ENCODE data around the gene CDC25A.

Gene CDC25A

DNA sequence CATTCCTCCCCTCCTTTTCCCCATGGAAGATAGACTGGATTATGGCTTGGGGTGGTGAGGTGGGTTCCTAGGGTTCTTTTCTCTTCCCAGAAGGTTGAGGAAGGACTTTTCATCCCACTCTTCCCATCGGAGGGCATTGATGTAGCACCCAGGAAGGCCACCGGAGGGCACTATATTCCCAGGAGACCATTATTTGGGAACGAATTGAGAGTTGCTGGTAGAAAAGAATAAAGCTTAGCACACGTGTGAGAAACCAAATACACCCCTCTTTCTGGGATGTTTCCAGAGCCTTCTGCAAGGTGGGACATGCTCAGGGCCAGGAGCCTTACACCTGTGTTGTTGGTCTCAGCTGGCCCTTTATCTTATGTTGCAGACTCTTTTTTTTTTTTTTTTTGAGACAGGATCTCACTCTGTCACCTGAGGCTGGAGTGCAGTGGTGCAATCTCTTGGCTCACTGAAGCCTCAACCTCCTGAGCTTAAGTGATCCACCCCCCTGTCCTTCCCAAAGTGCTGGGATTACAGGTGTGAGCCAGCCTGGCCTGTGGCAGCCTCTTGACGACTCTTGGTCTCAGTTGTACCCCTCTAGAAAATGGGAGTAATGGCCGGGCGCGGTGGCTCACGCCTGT, 6.3 kb upstream of the CDC25A start:
- no peak for DNase-seq (ENCODE audit: low read depth in 2 of 2)

DNA sequence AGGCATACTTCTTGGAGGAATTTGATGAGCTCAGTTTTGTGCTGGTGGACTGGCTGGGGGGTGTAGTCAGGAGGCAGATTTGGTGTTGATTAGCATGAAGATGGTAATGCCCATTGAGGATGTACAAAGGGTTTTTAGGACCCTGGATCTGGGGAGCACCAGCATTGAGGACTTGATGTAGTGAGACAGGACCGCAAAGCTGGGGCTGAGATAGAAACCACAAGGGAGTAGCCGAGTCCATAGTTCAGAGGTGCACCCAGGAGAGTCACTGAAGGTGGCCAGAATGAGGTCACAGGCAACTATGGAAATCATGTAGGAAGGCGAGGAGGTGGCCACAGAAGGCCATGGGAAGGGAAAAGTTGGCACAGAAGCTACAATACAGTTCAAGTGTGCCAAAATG, 2.7 kb upstream of the CDC25A start:
- DNase-seq (ENCODE audit: low read depth in 2 of 2), result no peak

DNA sequence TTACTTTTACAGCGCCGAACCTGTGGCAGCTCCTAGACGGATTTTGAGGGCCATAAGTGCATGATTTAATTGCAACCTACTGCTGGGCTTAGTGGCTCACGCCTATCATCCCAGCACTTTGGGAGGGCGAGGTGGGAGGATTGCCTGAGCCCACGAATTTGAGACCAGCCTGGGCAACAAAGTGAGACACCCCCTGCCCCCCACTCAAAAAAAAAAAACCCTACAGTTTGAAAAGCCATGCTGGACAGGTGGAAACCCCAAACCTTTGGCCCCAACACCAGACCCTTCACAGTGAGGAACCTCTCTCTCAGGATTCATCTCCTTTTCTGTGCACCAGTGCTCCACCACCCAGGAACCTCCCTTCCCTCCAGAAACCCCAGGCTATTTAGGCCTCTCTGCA, 1.1 kb upstream of the CDC25A start:
- DNase-seq (ENCODE audit: low read depth in 2 of 2), result no peak

DNA sequence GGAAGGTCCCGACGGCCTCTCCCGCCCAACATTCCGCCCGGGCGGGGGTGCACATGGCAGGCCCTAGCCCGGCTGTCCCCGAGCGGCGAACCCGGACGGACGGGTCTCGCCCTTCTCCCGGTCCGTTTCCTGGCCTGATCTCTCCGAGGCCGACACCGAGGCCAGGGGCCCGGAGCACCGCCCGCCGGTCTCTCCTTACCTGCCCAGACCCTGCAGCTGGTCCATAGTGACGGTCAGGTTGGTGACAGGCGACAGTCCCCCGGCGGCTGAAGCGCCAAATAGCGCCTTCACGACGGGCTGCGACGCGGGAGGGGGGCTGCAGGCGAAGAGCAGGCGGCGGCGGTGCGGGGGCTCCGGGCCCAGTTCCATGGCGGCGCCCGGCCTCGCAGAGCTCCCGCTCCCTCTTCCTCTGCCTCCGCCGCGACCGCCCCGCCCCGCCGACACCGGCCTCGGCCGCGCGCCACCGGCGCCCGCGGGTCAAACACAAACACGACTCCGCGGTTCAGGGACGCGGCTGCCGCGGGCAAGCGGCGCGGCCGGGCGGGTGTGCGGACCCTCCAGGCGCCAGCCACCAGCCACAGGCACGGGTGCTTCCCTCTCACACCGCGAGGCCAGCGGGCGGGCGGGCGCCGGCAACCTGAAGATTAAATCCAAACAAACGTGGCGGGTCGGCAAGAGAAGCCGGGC, 495 bp downstream of the CDC25A start:
- DNase-seq (ENCODE audit: low read depth in 2 of 2), result no peak

DNA sequence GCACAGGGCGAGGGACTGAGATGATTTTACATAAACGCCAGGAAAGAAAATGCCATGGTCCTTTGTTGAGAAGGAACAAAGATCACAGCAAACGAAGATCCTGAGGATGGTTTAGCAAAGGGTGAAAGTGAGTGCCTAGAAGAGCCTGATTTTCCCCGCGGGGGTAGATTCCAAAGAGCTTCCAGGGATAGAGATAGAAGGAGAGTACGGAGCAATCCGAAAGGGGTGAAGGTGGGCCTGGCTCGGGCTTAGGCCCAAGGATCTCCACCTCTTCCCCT, 977 bp downstream of the CDC25A start:
- no peak for DNase-seq (ENCODE audit: low read depth in 2 of 2)

DNA sequence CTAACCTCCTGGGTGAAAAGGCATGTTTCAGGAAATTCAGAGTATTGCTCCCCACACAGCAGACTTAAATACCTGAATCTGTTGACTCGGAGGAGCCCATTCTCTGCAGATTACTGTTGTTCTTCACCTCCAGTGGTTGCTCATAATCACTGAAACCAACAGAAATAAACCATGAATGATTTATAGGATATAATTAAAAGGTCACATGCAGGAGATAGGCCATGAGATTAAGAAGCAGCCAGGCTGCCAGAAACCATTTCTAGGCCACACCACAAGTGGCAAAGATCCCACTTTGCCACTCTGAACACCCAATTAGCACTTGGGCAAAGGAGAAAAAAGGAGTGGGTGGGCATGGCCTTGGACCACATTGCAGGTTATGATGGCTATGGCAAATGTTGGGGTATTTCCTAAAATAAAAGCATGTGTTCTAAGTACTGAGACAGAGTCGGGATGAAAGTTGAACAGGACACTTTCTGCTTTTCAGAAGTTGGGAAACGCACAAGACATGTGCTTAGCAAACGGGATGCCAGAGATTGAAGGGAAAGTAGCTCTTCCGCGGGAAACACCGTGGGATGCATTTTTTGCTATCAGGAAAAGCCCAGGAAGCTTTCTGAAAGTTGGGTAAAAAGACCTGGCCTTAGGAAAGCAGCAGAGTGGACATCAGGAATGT, 1.5 kb downstream of the CDC25A start:
- no peak for DNase-seq (ENCODE audit: low read depth in 2 of 2)

DNA sequence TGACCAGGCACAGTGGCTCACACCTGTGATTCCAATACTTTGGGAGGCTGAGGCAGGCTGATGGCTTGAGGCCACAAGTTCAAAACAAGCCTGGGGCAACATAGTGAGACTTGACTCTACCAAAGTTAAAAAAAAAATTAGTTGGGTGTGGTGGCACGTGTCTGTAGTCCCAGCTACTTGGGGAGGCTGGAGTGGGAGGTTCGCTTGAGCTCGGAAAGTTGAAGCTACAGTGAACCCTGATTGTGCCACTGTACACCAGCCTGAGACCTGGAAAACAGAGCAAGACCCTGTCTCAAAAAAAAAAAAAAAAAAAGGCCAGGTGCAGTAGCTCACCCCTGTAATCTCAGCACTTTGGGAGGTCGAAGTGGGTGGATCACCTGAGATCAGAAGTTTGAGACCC, 3.1 kb downstream of the CDC25A start:
- DNase-seq (ENCODE audit: low read depth in 2 of 2), result no peak

DNA sequence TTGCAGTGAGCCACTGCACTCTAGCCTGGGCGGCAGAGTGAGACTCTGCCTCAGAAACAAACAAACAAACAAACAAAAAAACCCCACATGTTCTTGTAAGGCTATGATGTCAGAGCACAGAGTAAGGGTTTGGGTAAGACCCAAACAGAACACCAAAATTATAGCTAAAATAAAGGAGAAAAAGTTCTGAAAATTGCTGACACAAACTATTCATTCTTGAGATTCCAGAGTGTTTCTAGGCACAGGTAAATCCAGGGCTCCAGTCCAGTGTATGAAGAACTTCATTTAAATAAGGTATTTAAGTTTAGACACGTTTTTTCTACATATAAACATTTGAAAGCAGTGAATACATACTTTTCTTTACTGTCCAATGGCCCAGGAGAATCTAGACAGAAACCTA, 3.9 kb downstream of the CDC25A start:
- DNase-seq (ENCODE audit: low read depth in 2 of 2), result no peak

DNA sequence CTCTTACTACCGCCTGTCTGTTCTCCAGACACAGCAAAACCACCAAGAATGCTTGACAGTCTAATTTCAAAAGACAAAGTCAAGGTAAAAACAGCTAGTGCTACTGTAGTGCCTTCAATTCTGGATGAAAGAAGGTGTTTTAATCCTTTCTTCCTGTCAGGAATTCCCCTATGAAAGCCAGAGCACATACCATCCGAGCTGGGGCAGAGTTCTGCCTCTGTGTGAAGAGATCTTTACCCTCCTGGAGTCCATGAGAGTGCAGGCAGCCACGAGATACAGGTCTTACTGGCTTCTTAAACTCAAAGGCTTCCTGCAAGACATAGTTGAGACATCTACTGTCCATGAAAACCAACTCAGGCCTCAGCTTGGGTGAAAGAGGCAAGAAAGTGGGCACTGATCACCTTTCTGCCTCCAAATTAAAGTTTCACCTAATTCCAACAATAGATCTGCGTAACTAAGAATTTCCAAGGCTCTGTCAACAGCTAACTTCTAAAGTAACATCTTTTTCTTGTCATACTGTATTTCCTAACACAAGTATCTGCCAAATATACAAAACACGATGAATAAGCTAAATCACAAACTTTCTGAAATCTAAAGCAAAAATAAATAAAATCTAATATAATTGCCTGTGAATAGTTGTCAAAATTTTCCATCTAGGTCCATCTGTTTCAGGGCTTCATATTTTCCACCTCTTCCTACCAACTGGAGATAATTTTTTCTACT, 7.5 kb downstream of the CDC25A start:
- DNase-seq (ENCODE audit: low read depth in 2 of 2), result no peak

DNA sequence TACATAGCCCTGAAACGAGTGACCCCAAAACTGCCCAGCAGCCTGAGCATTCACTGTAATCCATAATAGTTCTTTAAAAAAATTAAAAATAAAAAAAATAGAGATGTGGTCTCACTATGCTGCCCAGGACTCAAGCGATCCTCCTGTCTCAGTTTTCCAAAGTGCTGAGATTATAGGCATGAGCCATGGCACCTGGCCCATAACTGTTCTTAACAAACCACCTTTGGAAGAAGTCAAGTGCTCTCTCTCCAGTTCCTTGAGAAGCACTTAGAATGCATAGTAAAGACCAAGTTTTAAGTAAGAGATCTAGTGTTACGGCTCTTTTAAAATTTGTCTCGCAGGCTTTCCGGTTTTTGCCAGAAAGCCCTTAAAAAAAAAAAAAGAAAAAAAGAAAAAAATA, 8.2 kb downstream of the CDC25A start:
- no peak for DNase-seq (ENCODE audit: low read depth in 2 of 2)

DNA sequence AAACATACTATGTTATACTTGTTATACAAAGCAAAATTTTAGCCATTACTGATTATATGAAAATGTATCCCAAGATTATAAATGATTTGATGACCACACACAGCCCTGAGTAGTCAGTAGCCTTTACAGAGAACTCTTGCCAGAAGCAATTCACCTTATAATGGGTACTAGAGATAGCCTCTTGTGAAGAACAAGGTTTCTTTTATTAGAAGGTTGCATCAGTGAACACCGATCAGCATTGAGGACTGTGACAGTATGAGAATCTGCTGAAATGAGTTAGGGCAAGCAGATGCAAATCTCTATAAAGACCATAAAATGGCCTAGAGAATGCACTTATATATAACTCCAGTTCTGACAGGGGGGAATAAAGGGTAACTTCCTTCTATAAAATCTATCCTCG, 10.1 kb downstream of the CDC25A start:
- no peak for DNase-seq (ENCODE audit: low read depth in 2 of 2)

DNA sequence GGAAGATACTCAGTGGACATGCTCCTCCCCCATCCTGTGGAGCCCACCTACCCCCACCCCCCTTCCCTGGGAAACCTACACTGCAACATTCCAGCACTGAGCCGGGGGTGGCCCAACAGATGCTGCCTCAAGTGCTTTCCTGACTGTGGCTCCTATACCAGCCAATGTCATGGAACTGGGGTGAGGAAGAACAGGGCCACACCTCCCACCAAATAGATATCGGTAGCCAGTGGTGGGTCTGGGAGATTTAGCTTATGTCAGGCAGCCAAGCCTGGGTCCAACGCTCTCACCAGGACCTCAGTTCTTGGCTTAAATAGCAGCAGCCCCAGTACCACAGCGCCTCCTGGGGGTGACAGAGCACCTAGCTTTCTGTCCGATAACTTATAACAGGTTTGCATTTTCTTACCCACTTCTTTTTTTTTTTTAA, 30.3 kb downstream of the CDC25A start:
- DNase-seq (ENCODE audit: low read depth in 2 of 2), result no peak

DNA sequence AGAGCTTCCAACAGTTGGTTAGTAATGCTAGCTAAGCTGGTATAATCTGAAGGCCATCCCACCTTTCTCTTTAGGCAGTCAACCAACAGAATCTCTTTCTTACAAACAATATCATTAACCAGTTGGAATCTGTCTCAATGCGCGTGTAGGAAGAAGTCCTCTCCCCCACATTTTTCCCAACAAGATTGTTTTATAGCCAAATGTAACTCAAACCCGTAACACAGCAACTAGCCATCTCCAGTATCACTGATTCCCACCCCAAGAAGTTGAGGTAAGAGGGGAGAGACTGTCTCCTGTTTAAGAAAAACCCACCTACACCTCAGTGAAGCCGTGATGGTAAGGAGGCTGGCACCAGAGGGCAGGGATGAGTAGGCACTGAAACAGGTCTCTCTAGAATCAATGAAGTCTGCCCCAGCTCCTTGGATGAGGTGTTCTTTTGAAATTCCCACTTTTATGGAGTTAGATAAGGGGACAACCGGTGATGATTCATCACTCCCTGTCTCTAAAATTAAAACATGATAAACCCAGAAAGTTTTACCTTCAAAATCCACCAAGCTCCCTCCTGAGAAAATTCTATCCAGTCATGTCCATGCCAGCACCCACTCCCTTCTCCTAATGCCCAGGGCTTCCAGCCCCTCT, 30.9 kb downstream of the CDC25A start:
- DNase-seq (ENCODE audit: low read depth in 2 of 2), result no peak

DNA sequence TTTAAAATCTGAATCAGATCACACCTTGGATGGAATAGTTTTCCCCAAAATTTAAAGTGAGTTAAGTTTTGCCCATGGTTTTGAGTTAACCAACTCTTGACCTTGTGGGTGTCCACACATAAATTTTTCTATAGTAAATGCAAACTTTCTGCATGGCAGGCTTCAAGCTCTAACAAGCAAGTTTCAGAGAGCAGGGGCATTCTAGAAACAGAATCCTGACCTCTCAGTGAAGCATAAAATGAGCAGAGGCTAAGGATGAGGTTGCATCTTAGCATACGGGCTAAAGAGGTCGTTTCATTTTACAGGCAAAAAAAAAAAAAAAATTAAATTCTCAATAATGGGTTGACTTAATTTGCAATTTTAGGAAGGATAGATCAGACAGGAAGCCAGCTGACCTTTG, 32.1 kb downstream of the CDC25A start:
- DNase-seq (ENCODE audit: low read depth in 2 of 2), result no peak

DNA sequence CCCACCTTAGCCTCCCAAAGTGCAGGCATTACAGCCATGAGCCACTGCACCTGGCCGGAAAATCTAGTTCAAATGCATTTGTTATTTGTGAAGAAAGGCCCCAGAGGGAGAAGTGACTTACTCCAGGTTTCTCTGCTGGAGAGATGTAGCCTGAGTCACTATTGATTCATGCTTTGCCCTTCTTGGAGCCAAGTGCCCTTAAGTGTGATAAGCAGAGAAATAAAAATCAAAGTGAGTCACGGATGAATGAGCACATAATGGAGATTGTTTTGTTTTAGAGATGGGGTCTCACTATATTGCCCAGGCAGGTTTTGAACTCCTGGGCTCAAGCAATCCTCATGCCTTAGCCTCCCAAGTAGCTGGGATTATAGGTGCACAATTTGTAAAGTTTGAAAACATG, 33.1 kb downstream of the CDC25A start:
- DNase-seq (ENCODE audit: low read depth in 2 of 2), result no peak

DNA sequence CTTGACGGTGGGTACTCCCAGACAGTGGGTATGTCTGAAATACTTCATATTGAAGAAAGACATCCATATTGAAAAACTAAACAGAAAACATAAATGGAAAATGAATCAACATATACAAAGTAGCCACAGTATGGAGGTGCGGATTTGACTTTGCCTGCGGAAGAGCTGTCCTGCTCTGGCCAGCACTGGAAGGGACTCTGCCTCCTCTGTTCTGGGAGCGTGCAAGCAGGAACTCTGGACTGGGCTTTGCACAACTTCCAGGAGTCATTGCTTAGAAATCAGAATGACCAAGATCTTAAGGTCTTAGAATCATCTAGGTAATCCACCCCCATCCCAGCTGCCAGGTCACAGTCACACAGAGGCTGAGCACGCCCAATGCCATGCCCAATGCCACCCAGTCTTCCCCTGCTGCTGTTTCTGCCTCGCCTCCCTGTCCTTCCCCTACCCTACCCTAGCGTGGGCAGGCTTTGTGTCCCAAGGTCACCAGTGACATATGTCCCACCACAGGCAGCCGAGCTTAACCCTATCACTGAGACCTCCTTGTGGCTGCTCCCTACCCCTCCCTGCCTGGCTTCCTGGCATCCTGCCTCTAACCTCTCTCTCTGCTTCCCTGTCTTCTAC, 36.3 kb downstream of the CDC25A start:
- DNase-seq (ENCODE audit: low read depth in 2 of 2), result no peak

DNA sequence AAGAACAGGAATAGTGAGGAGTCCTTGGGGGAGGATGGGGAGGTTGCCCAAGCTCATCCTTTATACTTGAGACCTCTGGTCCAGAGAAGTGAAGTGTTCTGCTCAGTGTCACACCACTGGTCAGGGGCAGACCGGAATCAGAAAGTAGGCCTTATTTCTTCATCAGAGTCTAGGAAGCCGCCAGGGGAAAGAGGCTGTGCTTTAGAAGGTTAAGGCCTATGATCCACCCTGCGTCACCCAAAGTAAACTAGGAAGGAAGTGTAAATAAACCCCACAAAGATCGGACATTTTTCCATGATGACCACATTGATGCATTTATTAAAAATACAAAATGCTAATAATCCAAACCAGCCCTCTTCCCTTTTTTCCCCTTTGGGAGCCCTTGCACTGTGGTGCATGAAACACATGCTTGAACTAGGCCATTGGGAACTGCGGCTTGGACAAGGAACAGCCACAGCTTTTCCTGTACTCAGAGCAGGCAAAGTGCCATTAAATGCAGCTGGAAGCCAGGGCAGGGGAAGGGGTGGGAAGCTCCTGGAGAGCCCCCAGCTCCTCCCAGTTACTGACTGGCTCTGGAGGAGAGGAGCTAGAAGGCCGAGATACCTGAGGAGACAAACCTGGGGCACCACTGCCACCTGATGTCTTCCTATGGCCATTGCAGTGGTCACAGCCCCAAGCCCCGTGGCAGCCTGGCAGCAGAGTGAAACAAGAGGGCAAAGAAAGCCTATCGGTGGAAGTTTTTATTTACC, 37.0 kb downstream of the CDC25A start:
- peak; percentile 3 to 21 for DNase-seq (ENCODE audit: low read depth in 2 of 2)

DNA sequence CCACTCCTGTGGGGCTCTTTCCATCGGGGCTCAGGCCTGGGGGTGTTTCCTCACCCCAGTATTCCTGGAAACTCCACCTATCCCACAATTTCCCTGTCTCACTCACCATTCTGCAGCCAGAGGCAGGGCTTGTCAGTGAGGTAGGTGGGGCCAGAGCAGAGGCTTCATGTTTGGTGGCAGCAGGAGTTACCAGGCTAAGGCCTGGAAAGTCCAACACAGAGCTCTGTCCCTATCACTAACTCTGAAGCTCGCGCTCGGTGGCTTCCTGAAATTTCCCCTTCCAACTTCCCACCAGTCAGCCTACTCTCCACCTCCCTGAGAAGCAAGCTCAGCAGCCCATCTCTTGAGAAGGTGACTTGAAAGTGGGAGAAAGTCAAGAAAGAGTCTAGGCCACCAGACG, 44.2 kb downstream of the CDC25A start:
- no peak for DNase-seq (ENCODE audit: low read depth in 2 of 2)

DNA sequence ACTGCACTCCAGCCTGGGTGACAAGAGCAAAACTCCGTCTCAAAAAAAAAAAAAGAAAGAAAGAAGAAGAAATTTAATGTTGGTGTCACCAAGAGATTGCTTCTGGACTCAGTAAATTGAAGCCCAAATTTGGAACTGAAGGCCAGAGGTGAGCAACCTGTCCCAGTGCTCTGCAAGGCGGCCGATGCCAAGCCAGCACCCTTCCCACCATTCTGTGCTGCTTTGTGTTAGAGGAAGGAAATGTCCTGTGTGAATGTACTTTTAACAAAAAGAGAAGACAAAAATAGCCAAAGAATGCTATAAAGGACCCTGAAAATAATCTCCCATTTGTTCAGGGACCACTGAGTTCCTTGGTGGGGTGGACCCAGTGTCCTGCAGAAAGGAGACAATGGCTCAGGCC, 44.6 kb downstream of the CDC25A start:
- no peak for DNase-seq (ENCODE audit: low read depth in 2 of 2)

DNA sequence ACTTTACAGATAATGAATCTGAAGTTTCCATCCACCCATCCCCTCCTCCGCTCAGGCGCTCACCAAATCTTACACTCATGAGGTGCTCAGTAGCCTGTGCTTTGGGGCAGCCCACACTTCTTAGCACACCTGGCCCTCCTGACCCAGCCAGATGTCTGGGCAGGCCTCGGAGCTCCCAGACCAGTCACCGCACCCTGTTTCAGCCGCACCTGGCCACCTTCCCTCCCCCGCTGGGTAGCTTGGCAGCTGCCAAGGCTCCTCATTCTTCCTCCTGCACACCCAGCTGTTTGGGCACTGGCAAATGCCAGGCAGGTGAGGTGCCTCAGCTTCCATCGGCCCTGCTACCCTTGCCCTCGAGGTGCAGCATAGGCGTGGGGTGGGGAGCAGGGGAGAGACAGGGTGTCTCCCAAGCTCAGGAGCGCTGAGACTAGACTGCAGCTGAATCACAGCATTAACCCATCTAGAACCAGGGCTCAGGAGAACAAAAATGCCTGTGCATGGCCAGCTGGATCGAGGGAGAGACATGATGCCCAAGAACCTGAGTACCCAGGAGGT, 45.8 kb downstream of the CDC25A start:
- DNase-seq (ENCODE audit: low read depth in 2 of 2), result no peak

DNA sequence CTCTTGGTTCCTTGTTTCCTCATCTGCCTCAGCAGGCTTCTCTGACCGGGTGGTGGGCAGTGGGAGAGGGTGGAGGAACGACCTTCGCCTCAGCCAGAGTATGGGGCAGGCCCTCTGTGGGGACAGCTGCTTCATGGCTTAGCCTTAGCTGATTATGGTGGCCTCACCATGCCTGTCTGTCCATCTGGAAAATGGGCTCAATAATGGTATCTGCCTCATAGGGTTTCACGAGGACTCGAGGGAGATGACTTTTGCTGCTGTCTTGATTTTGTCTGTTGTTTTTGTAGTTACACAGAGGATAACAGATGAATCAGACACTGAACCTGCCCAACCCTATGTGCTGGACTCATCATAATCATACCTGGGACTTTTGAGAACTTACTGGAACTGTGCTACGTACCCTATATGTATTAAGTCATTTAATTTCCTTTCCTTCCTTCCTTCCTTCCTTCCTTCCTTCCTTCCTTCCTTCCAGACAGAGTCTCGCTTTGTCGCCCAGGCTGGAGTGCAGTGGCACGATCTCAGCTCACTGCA, 46.5 kb downstream of the CDC25A start:
- no peak for DNase-seq (ENCODE audit: low read depth in 2 of 2)
